Activated CD4-positive, alpha-beta memory T cell treated with anti-CD3 and anti-CD28 coated beads for 36 hours (primary cell): ENCODE measurements around the gene ARL4D. TPM values are rescaled to one million over a fixed set of nuclear protein-coding genes. Genes with fewer than 3 reads are reported as not detected.

Experiments
- CTCF ChIA-PET: fragments of 350-600 bp; sonication (Branson Sonifier 250); formaldehyde crosslinking; loops from one replicate; lab custom pipeline; 2021; ENCODE audit warnings: antibody characterized with exemption, inconsistent platforms; lab: Charles Lee
- POLR2A ChIA-PET: fragments of 350-600 bp; sonication (Branson Sonifier 250); formaldehyde crosslinking; loops from one replicate; lab custom pipeline; 2021; ENCODE audit warnings: antibody characterized with exemption; lab: Charles Lee
- DNase-seq: peaks from one replicate; pipeline ENCODE4 v3.0.0-alpha.2; 2020
- H3K27ac Mint-ChIP-seq: one replicate; pipeline ENCODE4 v1.8.0; 2021; ENCODE audit warnings: mixed read lengths
- H3K27me3 Mint-ChIP-seq: one replicate; pipeline ENCODE4 v1.8.0; 2021; ENCODE audit warnings: mixed read lengths
- H3K36me3 Mint-ChIP-seq: one replicate; pipeline ENCODE4 v1.8.0; 2021; ENCODE audit warnings: mixed read lengths
- H3K4me1 Mint-ChIP-seq: one replicate; pipeline ENCODE4 v1.8.0; 2021; ENCODE audit warnings: low read depth, mixed read lengths
- H3K4me3 Mint-ChIP-seq: one replicate; pipeline ENCODE4 v1.8.0; 2021; ENCODE audit warnings: mild to moderate bottlenecking, mixed read lengths
- H3K9me3 Mint-ChIP-seq: one replicate; pipeline ENCODE4 v1.8.0; 2021; ENCODE audit warnings: mixed read lengths
- intact Hi-C: fragments of 100-400 bp; cut with micrococcal nuclease; formaldehyde crosslinking; loops from one replicate; pipeline ENCODE4 v1.15.1; 2023
- total RNA-seq, 2 experiments: library from RNA; stranded (reverse); gene quantifications; one replicate each; pipeline ENCODE4 v1.2.3, GENCODE V29; 2021

The ARL4D gene, protein sequence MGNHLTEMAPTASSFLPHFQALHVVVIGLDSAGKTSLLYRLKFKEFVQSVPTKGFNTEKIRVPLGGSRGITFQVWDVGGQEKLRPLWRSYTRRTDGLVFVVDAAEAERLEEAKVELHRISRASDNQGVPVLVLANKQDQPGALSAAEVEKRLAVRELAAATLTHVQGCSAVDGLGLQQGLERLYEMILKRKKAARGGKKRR
- total RNA-seq, result 1 to 10 TPM; 2.3 TPM

- Mint-ChIP-seq H3K4me3 (peak within 1 kb of the TSS; percentile 88), H3K36me3 (no peaks in the 10 kb centered on the region), H3K27me3 (no peaks in the 10 kb centered on the region), H3K9me3 (no peaks in the 10 kb centered on the region), H3K4me1 (peaks cover 22% of the 10 kb centered on the region), H3K27ac (peak within 1 kb of the TSS; percentile 13)
- POLR2A ChIA-PET, result interaction anchor here (1.0 to 2.3 kb wide), 6 partner anchors 11 to 87 kb away, joined by 4 to 16 read pairs (median 8); partner anchors contain the start of gene DHX8
- CTCF ChIA-PET, result interaction anchor here (0.8 to 9.6 kb wide), 5 partner anchors 9 to 84 kb away, joined by 3 to 261 read pairs (median 3); partner anchors contain the start of gene DHX8
- intact Hi-C loops, result loop anchor here (1.0 kb wide), 2 partner anchors 10 to 84 kb away; partner anchors contain the start of gene DHX8
- DNase-seq, result peak; percentile 87
Measured at GRCh38 chr17:43398724-43399595, at the start of gene ARL4D. Gene ARL4D, plus strand, starts transcription at chr17:43398993. Its CDS starts 740 bp downstream, at chr17:43399733.

GRCh38 chr17:43349142-43349541 is 49.7 kb upstream of the ARL4D start:
- Mint-ChIP-seq H3K9me3 (peaks cover 41% of the 10 kb centered on the region), H3K36me3 (peaks cover 35% of the 10 kb centered on the region), H3K4me1 (peaks cover 14% of the 10 kb centered on the region), H3K27ac (no peak overlapping the region), H3K27me3 (peaks cover 4% of the 10 kb centered on the region), H3K4me3 (no peak overlapping the region)
- ChIA-PET POLR2A (no interaction called here), CTCF (no interaction called here)
- intact Hi-C loops, result no loop called here
- DNase-seq, result no peak

- peak; percentile 38 for DNase-seq
- Mint-ChIP-seq H3K4me3 (no peak overlapping the region), H3K9me3 (peaks cover 39% of the 10 kb centered on the region), H3K27ac (no peak overlapping the region), H3K27me3 (no peaks in the 10 kb centered on the region), H3K36me3 (peaks cover 35% of the 10 kb centered on the region), H3K4me1 (peaks cover 14% of the 10 kb centered on the region)
- ChIA-PET CTCF (no interaction called here), POLR2A (interaction anchor here (0.8 to 1.7 kb wide), 2 partner anchors 10 to 16 kb away, joined by 6 to 9 read pairs; no protein-coding TSS in a partner anchor)
- intact Hi-C loops, result loop anchor here (1.0 kb wide), 1 partner anchor 9 kb away; no protein-coding TSS in a partner anchor
Measured at GRCh38 chr17:43350888-43351361, 47.9 kb upstream of the ARL4D start.

GRCh38 chr17:43351691-43352090 is 47.1 kb upstream of the ARL4D start:
- ChIA-PET CTCF (no interaction called here), POLR2A (interaction anchor here (0.8 to 1.7 kb wide), 2 partner anchors 9 to 16 kb away, joined by 6 to 9 read pairs; no protein-coding TSS in a partner anchor)
- Mint-ChIP-seq H3K4me3 (no peak overlapping the region), H3K4me1 (peaks cover 14% of the 10 kb centered on the region), H3K27ac (no peak overlapping the region), H3K27me3 (no peaks in the 10 kb centered on the region), H3K9me3 (peaks cover 38% of the 10 kb centered on the region), H3K36me3 (peaks cover 35% of the 10 kb centered on the region)
- DNase-seq, result peak; percentile 34
- intact Hi-C loops, result loop anchor here (1.0 kb wide), 2 partner anchors 9 kb away; no protein-coding TSS in a partner anchor

DNA sequence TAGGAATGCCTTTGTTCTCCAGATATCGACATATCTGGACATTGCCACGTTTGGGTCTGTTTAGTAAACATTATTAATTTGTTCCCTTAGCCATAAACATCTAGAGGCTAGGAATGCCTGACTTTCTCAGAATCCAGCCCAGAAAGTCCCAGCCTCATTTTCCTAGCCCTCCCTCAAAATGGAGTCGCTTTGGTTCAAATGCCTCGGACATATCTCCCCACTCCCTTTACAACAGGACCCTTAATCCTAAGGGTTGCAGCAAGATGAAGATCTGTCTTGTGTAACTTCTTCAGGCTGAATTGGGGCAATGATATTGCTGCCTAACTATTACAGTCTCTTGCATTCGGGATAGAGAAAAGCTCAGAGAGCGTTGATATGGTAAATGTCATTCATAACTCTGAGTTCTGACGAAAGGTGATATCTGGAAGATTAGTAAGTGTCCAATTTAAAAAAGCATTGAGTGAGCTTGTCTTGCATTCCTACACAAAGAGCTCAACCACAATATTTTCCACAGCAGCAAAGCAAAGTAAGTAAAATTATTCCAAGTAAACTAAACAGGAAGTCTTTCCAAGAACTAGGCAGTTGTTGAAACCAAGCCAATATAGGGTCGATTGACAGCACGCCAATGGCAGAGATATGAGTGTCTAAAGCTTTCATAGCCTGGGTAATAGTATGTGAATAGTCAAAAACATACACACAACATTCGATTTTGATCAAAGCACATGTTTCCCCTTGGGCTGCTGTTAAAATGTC is 46.0 kb upstream of the ARL4D start:
- Mint-ChIP-seq H3K27me3 (no peaks in the 10 kb centered on the region), H3K36me3 (peaks cover 25% of the 10 kb centered on the region), H3K9me3 (peaks cover 27% of the 10 kb centered on the region), H3K4me1 (peaks cover 14% of the 10 kb centered on the region), H3K4me3 (no peak overlapping the region), H3K27ac (no peak overlapping the region)
- no peak for DNase-seq
- intact Hi-C loops, result loop anchor here (1.0 kb wide), 1 partner anchor 8 kb away; no protein-coding TSS in a partner anchor
- ChIA-PET POLR2A (interaction anchor here (1.0 to 2.0 kb wide), 3 partner anchors 11 to 35 kb away, joined by 3 to 8 read pairs (median 5); no protein-coding TSS in a partner anchor), CTCF (interaction anchor here (1.4 kb wide), 1 partner anchor 13 kb away, joined by 4 read pairs; no protein-coding TSS in a partner anchor)

- peaks cover 21% of the 10 kb centered on the region for H3K9me3 Mint-ChIP-seq
- no peaks in the 10 kb centered on the region for H3K27me3 Mint-ChIP-seq
- intact Hi-C loops, result no loop called here
- no peak for DNase-seq
- ChIA-PET CTCF (interaction anchor here (1.4 to 1.8 kb wide), 2 partner anchors 14 to 19 kb away, joined by 4 to 6 read pairs; no protein-coding TSS in a partner anchor), POLR2A (interaction anchor here (1.0 to 2.0 kb wide), 3 partner anchors 11 to 34 kb away, joined by 3 to 8 read pairs (median 5); no protein-coding TSS in a partner anchor)
- peaks cover 18% of the 10 kb centered on the region for H3K36me3 Mint-ChIP-seq
- H3K27ac Mint-ChIP-seq, result no peak overlapping the region
- no peak overlapping the region for H3K4me3 Mint-ChIP-seq
- H3K4me1 Mint-ChIP-seq, result peaks cover 15% of the 10 kb centered on the region
Measured at GRCh38 chr17:43353393-43353792, 45.4 kb upstream of the ARL4D start.

DNA sequence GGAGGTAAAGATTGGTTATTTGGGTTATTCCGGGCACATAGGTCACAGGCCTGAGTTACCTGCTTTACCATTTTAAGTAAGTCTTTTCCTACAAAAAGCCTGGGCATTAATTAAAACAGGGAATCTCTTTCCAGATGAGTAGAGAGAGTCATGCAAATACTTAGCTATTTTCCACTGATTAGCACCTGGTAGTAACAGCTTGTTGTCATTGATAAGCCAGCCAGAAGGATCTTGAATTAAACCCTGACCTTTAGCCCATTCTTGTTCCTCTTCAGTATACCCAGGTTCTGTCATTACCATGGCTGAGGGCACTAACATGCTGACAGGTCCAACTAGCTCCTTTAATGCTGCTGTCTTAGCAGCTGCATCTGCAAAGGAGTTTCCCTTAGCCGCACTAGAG is 44.4 kb upstream of the ARL4D start:
- Mint-ChIP-seq H3K4me1 (peaks cover 21% of the 10 kb centered on the region), H3K27me3 (no peaks in the 10 kb centered on the region), H3K4me3 (no peak overlapping the region), H3K27ac (no peak overlapping the region), H3K9me3 (peaks cover 12% of the 10 kb centered on the region), H3K36me3 (peaks cover 12% of the 10 kb centered on the region)
- no peak for DNase-seq
- intact Hi-C loops, result no loop called here
- ChIA-PET POLR2A (interaction anchor here (2.0 kb wide), 1 partner anchor 13 kb away, joined by 8 read pairs; no protein-coding TSS in a partner anchor), CTCF (interaction anchor here (1.0 to 1.8 kb wide), 2 partner anchors 15 to 20 kb away, joined by 3 to 6 read pairs; no protein-coding TSS in a partner anchor)

DNA sequence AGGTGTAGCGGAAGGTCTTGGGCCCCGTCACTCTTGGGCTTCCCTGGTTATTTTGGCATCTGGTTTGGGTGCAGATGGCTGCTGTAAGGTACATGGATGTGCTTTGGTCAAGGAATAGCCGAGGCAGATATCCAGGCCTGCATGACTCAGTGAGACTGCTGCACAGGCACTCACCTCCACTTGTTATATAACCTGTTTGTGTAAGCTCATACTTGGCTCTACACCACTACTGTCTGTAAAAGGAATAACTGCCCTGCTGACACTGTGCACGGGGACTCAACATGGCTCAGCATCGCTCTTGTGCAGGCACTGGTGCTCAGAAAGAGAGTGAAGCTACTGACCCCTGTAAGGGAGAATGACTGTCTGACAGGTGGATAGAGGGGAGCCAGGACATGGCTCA is 42.3 kb upstream of the ARL4D start:
- Mint-ChIP-seq H3K27me3 (peaks cover 11% of the 10 kb centered on the region), H3K9me3 (peaks cover 4% of the 10 kb centered on the region), H3K4me3 (no peak overlapping the region), H3K4me1 (peaks cover 28% of the 10 kb centered on the region), H3K27ac (no peak overlapping the region), H3K36me3 (peaks cover 12% of the 10 kb centered on the region)
- POLR2A ChIA-PET, result interaction anchor here (0.7 to 7.2 kb wide), 3 partner anchors 12 to 41 kb away, joined by 3 to 126 read pairs (median 21); no protein-coding TSS in a partner anchor
- DNase-seq, result no peak
- CTCF ChIA-PET, result interaction anchor here (1.3 kb wide), 1 partner anchor 23 kb away, joined by 12 read pairs; no protein-coding TSS in a partner anchor
- intact Hi-C loops, result no loop called here

DNA sequence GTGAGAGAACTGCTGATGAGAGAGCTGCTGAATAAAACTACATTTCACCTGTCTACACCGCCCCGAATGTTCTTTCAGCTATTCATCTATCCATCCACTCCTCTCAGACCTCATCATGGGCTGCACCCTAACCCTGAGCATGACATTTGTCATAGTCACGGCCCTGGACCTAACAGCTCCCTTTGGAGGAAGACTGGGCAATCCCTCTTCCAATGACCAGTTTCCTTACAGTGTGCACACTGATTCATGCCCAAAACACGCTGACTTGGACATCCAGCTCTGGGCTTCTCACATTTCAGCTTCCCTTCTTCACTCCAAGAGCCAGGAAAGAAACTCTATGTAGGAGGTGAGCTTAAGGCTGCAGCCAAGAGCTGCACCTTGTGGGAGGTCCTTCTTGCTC is 41.8 kb upstream of the ARL4D start:
- H3K27ac Mint-ChIP-seq, result no peak overlapping the region
- peaks cover 27% of the 10 kb centered on the region for H3K4me1 Mint-ChIP-seq
- ChIA-PET CTCF (interaction anchor here (1.3 kb wide), 1 partner anchor 23 kb away, joined by 12 read pairs; no protein-coding TSS in a partner anchor), POLR2A (interaction anchor here (0.7 to 7.2 kb wide), 3 partner anchors 12 to 42 kb away, joined by 3 to 126 read pairs (median 21); no protein-coding TSS in a partner anchor)
- H3K36me3 Mint-ChIP-seq, result peaks cover 12% of the 10 kb centered on the region
- no peak for DNase-seq
- intact Hi-C loops, result no loop called here
- no peak overlapping the region for H3K4me3 Mint-ChIP-seq
- H3K9me3 Mint-ChIP-seq, result peaks cover 4% of the 10 kb centered on the region
- peaks cover 11% of the 10 kb centered on the region for H3K27me3 Mint-ChIP-seq

- Mint-ChIP-seq H3K27ac (peak overlapping the region; percentile 99), H3K9me3 (peaks cover 4% of the 10 kb centered on the region), H3K4me3 (peak overlapping the region; percentile 86), H3K4me1 (peaks cover 29% of the 10 kb centered on the region), H3K36me3 (peaks cover 12% of the 10 kb centered on the region), H3K27me3 (peaks cover 11% of the 10 kb centered on the region)
- ChIA-PET CTCF (interaction anchor here (0.6 to 2.8 kb wide), 6 partner anchors 18 to 306 kb away, joined by 3 to 14 read pairs (median 6); partner anchors contain the start of gene DHX8), POLR2A (interaction anchor here (1.2 to 7.2 kb wide), 8 partner anchors 9 to 190 kb away, joined by 3 to 126 read pairs (median 8); no protein-coding TSS in a partner anchor)
- no peak for DNase-seq
- intact Hi-C loops, result loop anchor here (1.0 to 2.0 kb wide), 5 partner anchors 7 to 189 kb away; partner anchors contain the start of gene NBR1
Measured at GRCh38 chr17:43359469-43360110, 39.2 kb upstream of the ARL4D start.
